HG03103 (cell line): ENCODE data around the gene CCDC134.

Experiments used
- ATAC-seq: cut with Tn5 transposase; IDR thresholded peaks from one replicate; pipeline ENCODE4 v1.9.1; 2021; ENCODE audit warnings: low read depth; ENCODE audit not compliant: unreplicated experiment

CCDC134 gene

DNA sequence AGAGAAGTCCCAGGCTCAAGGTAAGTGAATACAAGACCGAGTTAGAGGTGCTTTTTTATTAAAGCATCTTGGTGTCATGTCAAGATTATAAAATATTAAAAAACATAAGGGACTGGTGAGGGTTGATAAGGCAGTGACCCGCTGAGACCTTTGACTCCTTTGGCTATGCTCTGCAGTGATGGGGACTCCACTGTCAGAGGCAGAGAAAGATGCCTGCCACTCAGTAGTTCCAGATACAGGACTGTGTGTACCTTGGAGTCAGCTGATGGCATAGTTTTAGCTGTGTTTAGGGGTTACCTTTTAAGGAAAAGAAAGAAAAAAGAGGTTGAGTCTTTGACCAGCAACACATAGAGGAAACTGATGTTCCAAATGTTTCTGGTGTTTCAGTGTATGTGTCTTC, 73.6 kb downstream of the CCDC134 start:
- no peak for ATAC-seq

DNA sequence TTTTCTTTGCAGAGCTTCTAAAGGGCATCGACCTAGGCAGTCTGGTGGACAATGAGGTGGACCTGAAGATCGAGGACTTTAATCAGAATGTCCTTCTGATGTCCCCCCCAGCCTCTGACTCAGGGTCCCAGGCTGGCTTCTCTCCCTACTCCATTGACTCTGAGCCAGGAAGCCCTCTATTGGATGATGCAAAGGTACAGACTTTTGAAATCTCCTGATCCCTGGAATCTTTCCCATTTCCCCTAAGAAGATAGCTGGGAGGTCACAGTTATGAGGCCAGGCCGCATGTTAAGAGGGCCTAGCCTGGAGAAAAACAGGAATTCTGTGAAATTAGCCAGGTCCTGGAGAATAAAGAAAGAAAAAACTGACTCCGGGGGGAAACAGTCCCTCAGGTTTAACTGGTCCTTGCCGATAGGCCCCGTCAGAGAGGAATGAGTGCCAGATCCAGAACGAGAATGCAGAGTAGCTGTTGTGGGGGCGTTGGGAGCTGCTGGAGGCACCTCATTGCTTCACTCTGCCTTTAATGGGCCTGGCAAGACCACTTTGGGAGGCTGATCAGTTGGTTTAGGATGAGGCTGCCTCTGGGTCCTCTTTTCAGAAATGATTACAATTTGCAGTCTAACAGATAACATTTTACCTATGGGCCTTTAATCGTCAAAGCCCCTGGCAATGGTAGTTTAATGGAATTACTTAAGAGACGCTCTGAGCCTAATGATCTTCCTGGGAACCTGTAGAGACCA, 75.2 kb downstream of the CCDC134 start:
- ATAC-seq = no peak
